Smooth muscle cell (in vitro differentiated cells): ENCODE results near the gene IGFBP3. TPM values are rescaled to one million over a fixed set of nuclear protein-coding genes. Genes with fewer than 3 reads are reported as not detected.

Experiments used
- DNase-seq: peaks from one replicate; lab custom pipeline; 2025; ENCODE audit not compliant: unreplicated experiment; lab: John Stamatoyannopoulos, UW
- H2AFZ ChIP-seq: fragments of 200-600 bp; sonication (generic); 2 replicates; pipeline ENCODE4 v1.6.0; 2016; ENCODE audit warnings: antibody characterized with exemption, low read depth, mild to moderate bottlenecking
- H3F3A ChIP-seq: fragments of 200-600 bp; sonication (generic); 2 replicates; pipeline ENCODE4 v1.6.0; 2017; ENCODE audit warnings: antibody characterized with exemption, low read depth
- H3K27ac ChIP-seq: fragments of 200-600 bp; sonication (generic); 2 replicates; pipeline ENCODE4 v1.5.1; 2016; ENCODE audit warnings: low read depth, mild to moderate bottlenecking
- H3K27me3 ChIP-seq: fragments of 200-600 bp; sonication (generic); 2 replicates; pipeline ENCODE4 v1.6.1; 2016; ENCODE audit warnings: low read depth, mild to moderate bottlenecking
- H3K36me3 ChIP-seq: fragments of 200-600 bp; sonication (generic); 2 replicates; pipeline ENCODE4 v1.5.1; 2016; ENCODE audit warnings: low read depth
- H3K4me1 ChIP-seq: fragments of 200-600 bp; sonication (generic); 2 replicates; pipeline ENCODE4 v1.5.1; 2016; ENCODE audit warnings: low read depth
- H3K4me2 ChIP-seq: fragments of 200-600 bp; sonication (generic); 2 replicates; pipeline ENCODE4 v1.6.0; 2016; ENCODE audit warnings: mild to moderate bottlenecking
- H3K4me3 ChIP-seq: fragments of 200-600 bp; sonication (generic); 2 replicates; pipeline ENCODE4 v1.5.1; 2016; ENCODE audit warnings: mild to moderate bottlenecking
- H3K79me2 ChIP-seq: fragments of 200-600 bp; sonication (generic); 2 replicates; pipeline ENCODE4 v1.6.0; 2016; ENCODE audit warnings: low read depth, mild to moderate bottlenecking
- H3K9ac ChIP-seq: fragments of 200-600 bp; sonication (generic); 2 replicates; pipeline ENCODE4 v1.6.0; 2016; ENCODE audit warnings: low read depth
- H3K9me3 ChIP-seq: fragments of 200-600 bp; sonication (generic); replicated peaks from 2 replicates; pipeline ENCODE4 v1.5.1; 2016; ENCODE audit warnings: low read depth
- H4K20me1 ChIP-seq: fragments of 200-600 bp; sonication (generic); 2 replicates; pipeline ENCODE4 v1.6.0; 2016; ENCODE audit warnings: low read depth
- CTCF ChIP-seq: fragments of 200-600 bp; sonication (generic); IDR thresholded peaks from 2 replicates; pipeline ENCODE4 v1.5.1; 2017; ENCODE audit warnings: borderline replicate concordance, mild to moderate bottlenecking, antibody characterized with exemption; ENCODE audit not compliant: insufficient read depth, poor library complexity, severe bottlenecking
- WGBS: methylation state at CpG from one replicate; pipeline ENCODE4 v1.1.7; 2016; ENCODE audit warnings: low lambda C conversion rate; 5-methylcytosine and 5-hydroxymethylcytosine counted together
- polyA plus RNA-seq: library from polyadenylated mRNA; unstranded; fragments of >200 nt; fragmentation: Nextera tagmentation; extraction: Ambion mirVana; gene quantifications from 2 replicates; pipeline ENCODE4 v1.2.1, GENCODE V29; 2016
- total RNA-seq: library from RNA; depleted of rRNA; stranded (reverse); fragments of >200 nt; gene quantifications from 2 replicates; pipeline ENCODE4 v1.2.3, GENCODE V29; 2014

IGFBP3 gene
- total and polyA plus RNA-seq, 2 experiments from 2014 or later: 1,956 to 4,025 TPM

DNA sequence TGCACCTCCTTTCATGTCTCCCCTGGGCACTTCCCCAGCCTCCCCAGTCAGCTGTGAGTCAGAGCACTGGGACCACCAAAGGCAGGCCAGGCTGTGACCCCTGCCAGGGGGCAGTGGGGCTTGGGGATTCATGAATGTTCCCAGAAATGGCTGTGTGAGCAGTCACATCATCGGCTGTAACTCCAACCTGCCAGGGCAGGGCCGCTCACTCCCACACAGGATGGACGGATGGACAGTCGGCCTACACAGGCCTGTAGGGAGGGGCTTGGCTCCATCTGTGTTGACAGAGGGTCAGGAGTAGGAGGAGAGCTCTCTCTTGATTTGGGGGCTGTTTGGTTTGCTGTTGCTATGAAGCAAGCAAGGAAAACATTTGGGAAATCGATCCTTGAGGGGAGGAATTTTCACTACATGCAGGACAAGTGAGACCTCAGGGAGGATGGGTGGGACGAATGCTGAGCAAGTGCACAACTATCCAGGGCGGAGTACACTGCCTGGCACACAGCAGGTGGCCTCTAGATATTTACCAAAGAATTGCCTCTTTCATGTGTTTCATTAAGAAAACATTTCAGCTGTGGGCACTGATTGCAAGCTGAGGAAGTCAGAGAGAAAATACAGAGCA, 35.7 kb downstream of the IGFBP3 start:
- Histone ChIP-seq H3K4me3 (no peak overlapping the region), H3K4me1 (no peaks in the 10 kb centered on the region), H3K4me2 (no peak overlapping the region), H3F3A (no peaks in the 10 kb centered on the region), H4K20me1 (no peaks in the 10 kb centered on the region), H3K27ac (no peak overlapping the region), H3K27me3 (peaks cover 30% of the 10 kb centered on the region), H3K79me2 (no peaks in the 10 kb centered on the region), H2AFZ (no peak overlapping the region), H3K9me3 (no peaks in the 10 kb centered on the region), H3K9ac (no peak overlapping the region), H3K36me3 (no peaks in the 10 kb centered on the region)
- DNase-seq: no peak
- 91% methylated on average over 7 of the region's 7 CpGs for WGBS
- TF ChIP-seq CTCF: no peak

- Histone ChIP-seq H3K79me2 (no peaks in the 10 kb centered on the region), H3K27me3 (peaks cover 29% of the 10 kb centered on the region), H2AFZ (no peak overlapping the region), H4K20me1 (no peaks in the 10 kb centered on the region), H3K9ac (no peak overlapping the region), H3K4me2 (no peak overlapping the region), H3K36me3 (no peaks in the 10 kb centered on the region), H3K9me3 (no peaks in the 10 kb centered on the region), H3F3A (no peaks in the 10 kb centered on the region), H3K27ac (no peak overlapping the region), H3K4me3 (no peak overlapping the region), H3K4me1 (no peaks in the 10 kb centered on the region)
- TF ChIP-seq CTCF: no peak
- WGBS: 88% methylated on average over 4 of the region's 4 CpGs
- DNase-seq: no peak
Measured at GRCh38 chr7:45884136-45884535, 36.9 kb downstream of the IGFBP3 start.

DNA sequence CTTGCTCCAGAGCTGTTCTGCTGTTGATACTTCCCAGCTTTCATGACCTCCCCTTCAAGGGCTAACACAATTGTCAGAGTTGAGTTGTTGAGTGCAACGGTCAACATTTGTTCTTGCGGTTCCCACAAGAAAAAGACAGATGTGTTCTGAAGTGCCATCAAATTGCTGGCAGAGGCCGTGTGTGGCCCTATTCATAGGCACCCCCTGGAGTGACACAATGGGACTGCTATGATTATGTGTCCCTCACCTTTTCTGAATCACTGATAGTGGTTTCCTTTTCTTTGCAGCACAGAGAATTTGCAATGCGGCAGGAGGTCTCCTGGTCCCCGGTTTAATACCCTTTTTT, 38.6 kb downstream of the IGFBP3 start:
- Histone ChIP-seq H3K36me3 (no peaks in the 10 kb centered on the region), H3K27ac (no peak overlapping the region), H3K79me2 (no peaks in the 10 kb centered on the region), H3K9ac (no peak overlapping the region), H4K20me1 (no peaks in the 10 kb centered on the region), H3K4me1 (no peaks in the 10 kb centered on the region), H3K4me3 (no peak overlapping the region), H3F3A (no peaks in the 10 kb centered on the region), H3K9me3 (no peaks in the 10 kb centered on the region), H2AFZ (no peak overlapping the region), H3K4me2 (no peak overlapping the region), H3K27me3 (peaks cover 14% of the 10 kb centered on the region)
- no peak for TF ChIP-seq CTCF
- 84% methylated on average over 5 of the region's 5 CpGs for WGBS
- DNase-seq: no peak

DNA sequence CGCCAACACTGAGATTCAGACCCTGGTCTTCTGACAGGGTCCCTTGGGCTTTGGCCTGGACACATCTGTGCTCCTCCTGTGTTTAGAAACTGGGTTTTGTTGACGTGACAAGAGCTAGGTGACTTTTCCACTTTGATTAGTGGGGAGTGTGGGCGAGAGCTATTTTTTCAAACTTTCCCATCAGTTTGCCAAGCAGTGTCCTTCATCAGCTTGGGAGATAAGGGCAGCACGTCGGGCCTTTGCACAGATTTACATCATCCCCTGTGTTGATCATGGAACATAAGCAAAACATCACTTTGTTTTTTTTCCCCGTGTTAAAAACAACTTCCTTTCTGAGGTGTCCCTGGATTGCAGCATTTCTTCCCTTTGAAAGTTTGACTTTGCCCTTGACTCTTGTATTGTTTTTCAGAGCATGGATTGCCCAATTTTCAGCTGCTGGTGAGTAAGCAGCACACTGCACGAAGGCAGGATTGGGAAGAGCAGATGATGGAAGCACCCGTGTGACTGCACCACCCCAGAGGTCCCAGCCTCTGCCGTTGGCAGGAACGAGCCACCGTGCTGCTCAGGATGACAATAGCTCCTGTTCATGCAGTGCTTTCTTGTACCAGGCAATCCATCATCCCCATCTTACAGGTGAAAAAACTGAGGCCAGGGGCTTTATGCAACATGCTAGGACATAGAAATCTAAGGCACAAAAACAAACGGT, 39.2 kb downstream of the IGFBP3 start:
- no peak for TF ChIP-seq CTCF
- Histone ChIP-seq H3K36me3 (no peaks in the 10 kb centered on the region), H3K9ac (no peak overlapping the region), H3K27me3 (peaks cover 9% of the 10 kb centered on the region), H2AFZ (no peak overlapping the region), H3F3A (no peaks in the 10 kb centered on the region), H3K4me1 (no peaks in the 10 kb centered on the region), H3K4me3 (no peak overlapping the region), H4K20me1 (no peaks in the 10 kb centered on the region), H3K4me2 (no peak overlapping the region), H3K9me3 (no peaks in the 10 kb centered on the region), H3K79me2 (no peaks in the 10 kb centered on the region), H3K27ac (no peak overlapping the region)
- 76% methylated on average over 12 of the region's 12 CpGs for WGBS
- DNase-seq: no peak
